T-helper 17 cell (primary cell): Measurements from ENCODE around the gene MRFAP1. TPM values are rescaled to one million over a fixed set of nuclear protein-coding genes. Genes with fewer than 3 reads are reported as not detected.
"Not testable (repeated sequence)": the region's sequence is repeated elsewhere in the genome, so short reads cannot be mapped to it uniquely, and the experiment has no call there.

Experiments used
- ATAC-seq: fragments of 150-1000 bp; cut with Tn5 transposase; 2 replicates; pipeline ENCODE4 v1.10.0; 2021; ENCODE audit warnings: mild to moderate bottlenecking, moderate library complexity
- DNase-seq, 3 donors: peaks; one replicate each; pipeline versions ENCODE4 v3.0.0 to v3.0.0-alpha.2; 2020 to 2021
- H3K9me3 ChIP-seq: one replicate; pipeline ENCODE4 v1.7.0; 2013; ENCODE audit warnings: low read length, mild to moderate bottlenecking; ENCODE audit not compliant: control insufficient read depth, poor library complexity, severe bottlenecking
- H3K27ac Mint-ChIP-seq: one replicate; pipeline ENCODE4 v1.8.0; 2022; ENCODE audit warnings: mild to moderate bottlenecking, moderate library complexity, mixed read lengths
- H3K27me3 Mint-ChIP-seq: one replicate; pipeline ENCODE4 v1.8.0; 2022; ENCODE audit warnings: mixed read lengths
- H3K36me3 Mint-ChIP-seq: one replicate; pipeline ENCODE4 v1.8.0; 2022; ENCODE audit warnings: low read depth, mixed read lengths
- H3K4me1 Mint-ChIP-seq: one replicate; pipeline ENCODE4 v1.8.0; 2022; ENCODE audit warnings: mild to moderate bottlenecking, mixed read lengths
- H3K4me3 Mint-ChIP-seq: one replicate; pipeline ENCODE4 v1.8.0; 2022; ENCODE audit warnings: mild to moderate bottlenecking, moderate library complexity, mixed read lengths
- total RNA-seq, 4 donors: library from RNA in 2 of 4; stranded (reverse) in 2 of 4; gene quantifications; one replicate each; pipeline ENCODE4 v1.2.3 and lab custom pipeline; 2022 to 2026

Gene MRFAP1
- total RNA-seq, 2 donors from 2014 or later = 158 to 163 TPM

DNA sequence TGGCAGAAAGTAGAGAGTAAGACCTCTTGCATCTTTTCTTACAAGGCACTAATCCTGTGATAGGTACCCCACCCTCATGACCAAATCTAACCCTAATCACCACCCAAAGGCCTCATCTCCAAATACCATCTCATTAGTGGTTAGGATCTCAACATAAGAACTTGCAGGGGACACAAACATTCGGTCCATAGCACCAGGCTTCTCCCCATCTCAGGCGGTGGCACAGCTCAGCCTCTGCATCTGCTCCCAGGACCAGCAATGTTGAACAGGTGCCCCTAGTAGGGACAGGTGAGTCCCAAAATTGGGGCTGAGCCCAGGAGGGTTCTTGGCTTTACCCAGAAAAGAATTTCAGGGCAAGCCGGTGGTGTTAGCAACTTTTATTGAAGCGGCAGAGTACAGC, 8.4 kb upstream of the MRFAP1 start:
- Mint-ChIP-seq H3K27ac (no peak overlapping the region), H3K36me3 (peaks cover 2% of the 10 kb centered on the region), H3K4me3 (no peak overlapping the region), H3K27me3 (no peaks in the 10 kb centered on the region), H3K4me1 (no peaks in the 10 kb centered on the region)
- ATAC-seq = no peak
- no peak for DNase-seq
- H3K9me3 ChIP-seq = no peaks in the 10 kb centered on the region

- DNase-seq = no peak
- peaks cover 2% of the 10 kb centered on the region for H3K36me3 Mint-ChIP-seq
- H3K27ac Mint-ChIP-seq = no peak overlapping the region
- H3K9me3 ChIP-seq = no peaks in the 10 kb centered on the region
- H3K4me3 Mint-ChIP-seq = no peak overlapping the region
- ATAC-seq = no peak
- H3K27me3 Mint-ChIP-seq = no peaks in the 10 kb centered on the region
- no peaks in the 10 kb centered on the region for H3K4me1 Mint-ChIP-seq
Measured at GRCh38 chr4:6633091-6633906, 7.2 kb upstream of the MRFAP1 start.

- ATAC-seq (no peak), DNase-seq (no peak)
- H3K36me3 Mint-ChIP-seq = peaks cover 2% of the 10 kb centered on the region
- H3K27me3 Mint-ChIP-seq = no peaks in the 10 kb centered on the region
- no peaks in the 10 kb centered on the region for H3K9me3 ChIP-seq
- H3K4me1 Mint-ChIP-seq = no peaks in the 10 kb centered on the region
- no peak overlapping the region for H3K27ac Mint-ChIP-seq
- H3K4me3 Mint-ChIP-seq = no peak overlapping the region
Measured at GRCh38 chr4:6634746-6635145, 5.7 kb upstream of the MRFAP1 start.

DNA sequence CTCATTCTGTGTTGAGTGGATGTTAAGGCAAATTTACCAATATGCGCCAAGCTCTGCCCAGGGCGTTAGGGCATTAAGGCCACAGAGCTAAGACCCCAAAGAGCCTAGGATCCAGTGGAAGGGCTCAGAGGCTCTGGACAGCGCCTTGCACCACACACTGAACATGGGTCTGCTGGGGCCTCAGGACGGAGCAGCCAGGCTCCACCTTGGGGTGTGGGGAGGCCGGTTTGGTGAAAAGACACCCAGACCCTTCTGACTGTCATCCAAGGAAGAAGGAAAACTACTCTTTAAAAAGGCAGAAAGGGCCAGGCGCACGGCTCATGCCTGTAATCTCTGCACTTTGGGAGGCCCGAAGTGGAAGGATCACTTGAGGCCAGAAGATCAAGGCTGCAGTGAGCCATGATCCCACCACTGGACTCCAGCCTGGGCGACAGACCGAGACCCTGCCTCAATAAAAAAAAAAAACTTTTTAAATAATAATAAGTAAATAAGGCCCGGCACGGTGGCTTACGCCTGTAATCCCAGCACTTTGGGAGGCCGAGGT, 1.3 kb upstream of the MRFAP1 start:
- Mint-ChIP-seq H3K4me1 (peaks cover 35% of the 10 kb centered on the region), H3K27ac (peak overlapping the region; percentile 51), H3K4me3 (no peak overlapping the region), H3K27me3 (no peaks in the 10 kb centered on the region), H3K36me3 (peaks cover 15% of the 10 kb centered on the region)
- ATAC-seq (no peak), DNase-seq (no peak)
- H3K9me3 ChIP-seq = no peaks in the 10 kb centered on the region

DNA sequence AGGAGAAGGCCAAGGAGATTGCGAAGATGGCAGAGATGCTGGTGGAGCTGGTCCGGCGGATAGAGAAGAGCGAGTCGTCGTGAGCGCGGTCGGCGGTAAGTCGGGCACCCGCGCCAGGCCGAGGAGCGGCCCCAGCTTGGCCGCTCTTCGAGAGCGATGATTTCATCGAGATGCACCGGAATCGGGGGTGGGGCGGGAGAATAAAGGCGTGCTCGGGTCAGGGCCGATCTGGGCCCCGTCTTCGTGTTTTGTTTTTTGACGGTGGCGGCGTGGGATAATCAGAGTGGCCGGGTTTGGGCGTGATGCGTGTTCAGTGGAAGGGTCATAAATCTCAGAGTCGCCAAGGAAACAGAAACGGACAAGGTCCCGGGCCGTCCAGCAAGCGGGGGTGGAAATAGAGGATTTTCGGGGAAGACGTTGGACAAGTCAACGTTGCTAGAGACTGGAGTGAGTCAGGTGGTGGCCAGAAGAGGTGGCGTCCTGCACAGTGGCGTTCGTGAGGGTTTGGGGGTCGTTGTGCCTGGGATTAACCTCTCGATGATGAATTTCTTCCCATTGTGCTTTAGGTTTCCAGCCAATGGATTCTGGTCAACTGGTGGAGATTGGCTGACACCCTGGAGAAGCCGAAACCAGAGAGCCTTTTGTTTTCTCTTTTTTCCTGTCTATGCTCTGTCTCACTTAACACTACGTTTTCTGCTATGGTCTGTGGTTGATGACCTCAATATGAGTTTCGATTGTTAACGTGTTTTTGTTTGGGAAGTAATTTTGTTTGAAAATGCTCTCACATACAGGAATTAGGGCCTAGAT, 882 bp downstream of the MRFAP1 start:
- peak overlapping the region; percentile 100 for H3K27ac Mint-ChIP-seq

GRCh38 chr4:6641971-6642320, 1.5 kb downstream of the MRFAP1 start:
- Mint-ChIP-seq H3K4me1 (peaks cover 35% of the 10 kb centered on the region), H3K27me3 (no peaks in the 10 kb centered on the region), H3K27ac (peak overlapping the region; percentile 100), H3K4me3 (peak overlapping the region; percentile 100), H3K36me3 (peaks cover 15% of the 10 kb centered on the region)
- H3K9me3 ChIP-seq = no peaks in the 10 kb centered on the region
- DNase-seq (no peak), ATAC-seq (no peak)

More for the DNA sequence above, 882 bp downstream of the MRFAP1 start:
- Mint-ChIP-seq H3K27me3 (no peaks in the 10 kb centered on the region), H3K36me3 (peaks cover 15% of the 10 kb centered on the region), H3K4me1 (peaks cover 35% of the 10 kb centered on the region), H3K4me3 (peak overlapping the region; percentile 100)
- ATAC-seq (peak; percentile 41), DNase-seq (peak; percentile 36 to 44 (median 37))
- no peaks in the 10 kb centered on the region for H3K9me3 ChIP-seq

- Mint-ChIP-seq H3K27me3 (no peaks in the 10 kb centered on the region), H3K4me3 (peak overlapping the region; percentile 100), H3K4me1 (peaks cover 42% of the 10 kb centered on the region), H3K36me3 (peaks cover 15% of the 10 kb centered on the region), H3K27ac (peak overlapping the region; percentile 100)
- ATAC-seq = no peak
- no peak for DNase-seq
- H3K9me3 ChIP-seq = no peaks in the 10 kb centered on the region
Measured at GRCh38 chr4:6643141-6643847, 2.8 kb downstream of the MRFAP1 start.

GRCh38 chr4:6644792-6645530, 4.5 kb downstream of the MRFAP1 start:
- ATAC-seq (no peak), DNase-seq (no peak)
- Mint-ChIP-seq H3K27me3 (no peaks in the 10 kb centered on the region), H3K4me3 (no peak overlapping the region), H3K36me3 (peaks cover 15% of the 10 kb centered on the region), H3K27ac (peak overlapping the region; percentile 100), H3K4me1 (peaks cover 42% of the 10 kb centered on the region)
- no peaks in the 10 kb centered on the region for H3K9me3 ChIP-seq

DNA sequence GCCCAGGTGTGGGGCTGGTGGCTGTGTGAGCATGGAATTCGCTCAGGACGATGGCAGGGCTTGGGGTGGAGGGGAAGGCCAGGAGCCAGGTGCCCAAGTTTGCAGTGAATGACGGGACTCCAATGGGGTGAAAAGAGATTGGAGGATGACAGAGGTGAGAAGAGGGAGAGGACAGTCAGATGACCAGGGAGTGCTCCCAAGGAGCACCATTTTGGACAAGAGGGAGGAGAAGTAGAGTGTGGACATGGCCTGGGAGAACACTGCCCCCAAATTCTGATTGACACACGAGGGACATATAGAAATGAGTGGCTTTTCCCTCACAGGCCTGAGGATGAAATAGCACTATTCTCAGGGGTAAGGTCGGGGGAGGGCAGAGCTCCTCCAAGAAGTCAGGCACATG, 6.7 kb downstream of the MRFAP1 start:
- H3K9me3 ChIP-seq = no peaks in the 10 kb centered on the region
- H3K4me1 Mint-ChIP-seq = peaks cover 21% of the 10 kb centered on the region
- H3K4me3 Mint-ChIP-seq = no peak overlapping the region
- H3K27ac Mint-ChIP-seq = peak overlapping the region; percentile 4
- no peak for DNase-seq
- H3K27me3 Mint-ChIP-seq = no peaks in the 10 kb centered on the region
- no peak for ATAC-seq
- H3K36me3 Mint-ChIP-seq = no peaks in the 10 kb centered on the region

- no peaks in the 10 kb centered on the region for H3K27me3 Mint-ChIP-seq
- H3K4me1 Mint-ChIP-seq = peaks cover 17% of the 10 kb centered on the region
- DNase-seq (no peak), ATAC-seq (no peak)
- H3K4me3 Mint-ChIP-seq = no peak overlapping the region
- peak overlapping the region; percentile 60 for H3K27ac Mint-ChIP-seq
- no peaks in the 10 kb centered on the region for H3K9me3 ChIP-seq
- no peaks in the 10 kb centered on the region for H3K36me3 Mint-ChIP-seq
Measured at GRCh38 chr4:6647582-6648230, 7.2 kb downstream of the MRFAP1 start.

- Mint-ChIP-seq H3K4me1 (peaks cover 7% of the 10 kb centered on the region), H3K4me3 (no peak overlapping the region), H3K27me3 (no peaks in the 10 kb centered on the region), H3K36me3 (no peaks in the 10 kb centered on the region), H3K27ac (peak overlapping the region; percentile 60)
- H3K9me3 ChIP-seq = no peaks in the 10 kb centered on the region
- ATAC-seq (no peak), DNase-seq (no peak)
Measured at GRCh38 chr4:6649216-6649615, 8.7 kb downstream of the MRFAP1 start.

GRCh38 chr4:6654211-6654610, 13.7 kb downstream of the MRFAP1 start:
- ATAC-seq, H3K36me3 Mint-ChIP-seq: not testable (repeated sequence)

More at GRCh38 chr4:6654211-6654610, 13.7 kb downstream of the MRFAP1 start:
- H3K4me1 Mint-ChIP-seq, H3K4me3 Mint-ChIP-seq, DNase-seq, H3K27ac Mint-ChIP-seq, H3K9me3 ChIP-seq, H3K27me3 Mint-ChIP-seq: not testable (repeated sequence)
